Head of caudate nucleus (tissue), 42 donors: ENCODE results near the gene PLIN3.
"Not testable (repeated sequence)": the region's sequence is repeated elsewhere in the genome, so short reads cannot be mapped to it uniquely, and the experiment has no call there.

Experiments
- DNase-seq, 42 donors: peaks; one replicate each; pipeline versions ENCODE4 v3.0.0 to v3.0.0-alpha.2; 2020 to 2021; ENCODE audit warnings: mixed read lengths in 7 of 42
- intact Hi-C: fragments of 100-400 bp; cut with DNase I; formaldehyde crosslinking; loops from one replicate; pipeline ENCODE4 v1.15.0; 2022

Gene PLIN3

DNA sequence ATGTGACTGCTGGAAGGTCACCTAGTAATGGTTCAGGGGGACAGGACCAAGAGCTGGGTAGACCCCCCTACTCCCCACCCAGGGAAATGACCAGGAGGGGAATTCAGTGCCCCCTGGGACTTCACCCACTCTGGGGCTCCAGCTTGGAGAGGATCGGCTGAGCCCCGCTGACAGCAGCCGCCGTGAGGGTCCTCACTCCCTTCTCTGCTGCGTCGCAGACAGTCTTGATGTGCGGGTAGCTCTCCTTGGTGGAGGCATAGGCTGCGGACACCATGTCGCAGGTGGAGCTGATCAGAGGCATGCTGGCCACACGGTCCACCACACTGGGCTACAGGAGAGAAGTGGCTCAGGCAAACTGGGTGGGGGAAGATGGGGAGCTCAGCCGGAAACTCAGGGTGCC lies 7.8 kb downstream of the PLIN3 start:
- DNase-seq = no peak
- intact Hi-C loops = no loop called here

DNA sequence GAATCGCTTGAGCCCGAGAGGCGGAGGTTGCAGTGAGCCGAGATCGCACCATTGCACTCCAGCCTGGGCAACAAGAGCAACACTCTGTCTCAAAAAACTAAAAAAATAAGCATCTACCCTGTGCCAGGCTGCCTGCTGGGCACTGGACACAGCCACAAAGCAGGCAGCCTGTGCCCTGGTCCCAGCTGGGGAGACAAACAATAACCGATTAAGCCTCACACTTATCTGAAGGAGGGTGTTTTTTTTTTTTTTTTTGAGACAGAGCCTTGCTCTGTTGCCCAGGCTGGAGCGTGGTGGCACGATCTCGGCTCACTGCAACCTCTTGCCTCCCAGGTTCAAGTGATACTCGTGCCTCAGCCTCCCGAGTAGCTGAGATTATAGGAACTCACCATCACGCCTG lies 11.0 kb downstream of the PLIN3 start:
- intact Hi-C loops = not testable (repeated sequence)
- DNase-seq = peak in 29 of 42 donors; percentile 8 to 62 (median 39)

DNA sequence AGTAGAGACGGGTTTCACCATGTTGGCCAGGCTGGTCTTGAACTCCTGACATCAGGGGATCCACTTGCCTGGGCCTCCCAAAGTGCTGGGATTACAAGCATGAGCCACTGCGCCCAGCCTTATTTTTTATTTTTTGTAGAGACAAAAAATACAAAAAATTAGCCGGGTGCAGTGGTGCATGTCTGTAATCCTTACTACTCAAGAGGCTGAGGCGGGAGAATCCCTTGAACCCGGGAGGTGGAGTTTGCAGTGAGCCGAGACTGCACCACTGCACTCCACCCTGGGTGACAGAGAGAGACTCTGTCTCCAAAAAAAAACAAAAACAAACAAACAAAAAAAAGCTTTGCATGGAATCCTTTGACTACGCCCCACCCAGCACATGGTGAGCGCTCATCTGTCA lies 14.0 kb downstream of the PLIN3 start:
- intact Hi-C loops, DNase-seq: not testable (repeated sequence)

GRCh38 chr19:4852484-4852883 lies 15.0 kb downstream of the PLIN3 start:
- DNase-seq = no peak
- intact Hi-C loops = no loop called here

DNA sequence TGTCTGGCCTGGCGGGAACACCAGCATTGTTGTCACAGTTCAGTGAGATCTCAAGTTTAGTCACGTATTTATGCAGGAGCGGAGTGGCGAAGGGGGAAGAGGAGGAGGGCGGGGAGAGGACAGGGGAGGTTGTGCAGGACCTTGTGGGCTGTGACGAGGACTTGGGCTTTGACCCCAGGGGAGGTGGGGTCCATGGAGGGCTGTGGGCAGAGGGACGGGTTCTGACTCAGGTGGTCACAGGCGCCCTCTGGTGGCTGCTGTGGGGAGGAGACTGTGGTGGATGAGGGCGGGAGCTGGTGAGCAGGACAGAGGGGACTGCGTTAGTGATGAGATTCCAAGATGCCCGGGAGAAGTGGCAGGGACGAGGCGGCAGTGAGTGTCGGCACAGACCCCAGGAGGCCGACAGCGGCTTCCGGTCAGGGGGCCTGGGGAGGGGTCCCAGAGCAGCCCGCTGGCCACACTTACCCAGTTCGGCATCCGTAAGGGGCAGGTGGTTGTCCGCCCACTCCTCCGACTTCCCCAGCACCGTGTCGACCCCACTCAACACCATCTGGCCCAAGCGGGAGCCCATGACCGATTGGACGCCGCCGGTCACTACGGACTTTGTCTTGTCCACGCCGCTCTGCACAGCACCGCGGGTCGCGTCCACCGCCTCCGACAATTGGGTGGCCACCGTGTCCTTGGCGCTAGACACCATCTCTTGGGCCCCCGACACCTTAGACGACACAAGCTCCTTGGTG lies 15.7 kb downstream of the PLIN3 start:
- intact Hi-C loops = no loop called here
- peak; percentile 49 to 88 (median 77) for DNase-seq

GRCh38 chr19:4849019-4849418 lies 18.4 kb downstream of the PLIN3 start:
- intact Hi-C loops = no loop called here
- DNase-seq = no peak

DNA sequence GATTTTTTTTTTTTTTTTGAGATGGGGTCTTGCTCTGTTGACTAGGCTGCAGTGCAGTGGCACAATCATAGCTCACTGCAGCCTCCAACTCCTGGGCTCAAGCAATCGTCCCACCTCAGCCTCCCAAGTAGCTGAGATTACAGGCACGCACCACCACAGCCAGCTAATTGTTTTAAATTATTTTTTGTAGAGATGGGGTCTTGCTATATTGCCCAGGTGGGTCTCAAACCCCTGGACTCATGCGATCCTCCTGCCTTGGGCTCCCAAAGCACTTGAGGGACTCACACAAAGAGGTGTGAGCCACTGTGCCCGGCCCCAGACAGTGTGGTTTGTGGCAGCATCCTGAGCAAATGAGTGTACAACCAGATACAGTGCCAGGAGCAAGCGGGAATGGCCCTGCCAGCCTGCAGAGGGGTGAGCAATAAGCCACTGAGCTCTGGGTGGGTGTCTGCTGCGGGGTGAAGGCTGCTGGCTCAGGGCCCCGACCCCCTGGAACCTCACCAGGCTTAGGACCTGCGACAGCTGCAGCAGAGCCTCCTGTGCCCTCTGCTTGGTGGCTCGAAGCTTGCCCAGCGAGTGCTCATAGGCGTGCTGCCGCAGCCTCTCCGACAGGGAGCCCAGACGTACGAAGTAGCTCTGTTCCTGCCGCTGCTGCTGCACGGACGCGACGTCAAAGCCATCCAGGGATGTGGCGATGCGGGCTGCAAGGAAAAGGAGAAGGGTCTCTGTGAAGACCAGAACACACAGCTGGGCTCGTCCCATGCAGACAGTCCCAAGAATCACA lies 20.1 kb downstream of the PLIN3 start:
- no peak for DNase-seq
- intact Hi-C loops = no loop called here

DNA sequence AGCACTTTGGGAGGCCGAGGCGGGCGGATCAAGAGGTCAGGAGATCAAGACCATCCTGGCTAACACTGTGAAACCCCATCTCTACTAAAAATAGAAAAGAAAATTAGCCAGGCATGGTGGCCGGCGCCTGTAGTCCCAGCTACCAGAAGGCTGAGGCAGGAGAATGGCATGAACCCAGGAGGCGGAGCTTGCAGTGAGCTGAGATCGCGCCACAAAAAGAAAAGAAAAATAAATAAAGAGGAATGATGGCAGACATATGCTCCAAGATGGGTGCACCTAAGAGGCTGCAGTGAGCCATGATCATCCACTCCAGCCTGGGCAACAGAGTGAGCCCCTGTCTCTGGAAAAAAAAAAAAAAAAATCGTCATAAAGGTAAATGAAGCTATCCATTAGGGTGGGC lies 21.5 kb downstream of the PLIN3 start:
- intact Hi-C loops, DNase-seq: not testable (repeated sequence)

DNA sequence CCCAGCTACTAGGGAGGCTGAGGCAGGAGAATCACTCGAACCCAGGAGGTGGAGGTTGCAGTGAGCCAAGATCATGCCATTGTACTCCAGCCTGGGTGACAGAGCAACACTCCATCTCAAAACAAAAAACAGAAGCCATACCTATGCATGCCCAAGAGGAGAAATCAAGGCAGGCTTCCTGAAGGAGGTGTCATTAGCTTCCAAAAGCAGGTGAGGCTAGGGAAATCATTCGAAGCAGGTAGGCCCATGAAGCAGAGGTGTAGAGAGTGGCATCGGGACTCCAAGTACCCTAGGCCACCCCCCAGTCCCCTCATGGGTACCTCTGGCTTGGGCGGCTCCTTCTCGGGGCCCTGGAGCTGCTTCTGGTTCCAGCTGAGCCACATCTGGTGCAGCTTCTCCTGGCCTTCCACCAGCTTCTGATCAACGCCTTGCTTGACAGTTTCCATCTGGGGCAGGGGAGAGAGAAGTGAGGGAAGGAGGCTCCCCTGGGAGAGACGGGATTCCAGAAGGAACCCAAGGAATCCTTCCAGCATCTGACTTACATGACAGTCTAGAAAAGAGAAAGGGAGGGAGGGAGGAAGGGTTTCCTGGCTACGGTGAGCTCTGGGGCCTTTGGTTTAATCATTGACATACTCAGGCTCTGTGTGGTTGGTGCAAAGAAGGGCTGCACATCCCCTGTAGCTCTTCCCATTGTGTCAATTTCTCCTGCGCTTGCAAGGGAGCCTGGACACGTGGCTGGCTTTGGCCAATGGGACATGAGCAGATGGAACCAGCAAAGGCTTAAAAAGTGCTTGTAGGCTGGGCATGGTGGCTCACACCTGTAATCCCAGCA lies 22.9 kb downstream of the PLIN3 start:
- DNase-seq = no peak
- intact Hi-C loops = no loop called here

GRCh38 chr19:4843647-4843965 lies 23.9 kb downstream of the PLIN3 start:
- intact Hi-C loops = no loop called here
- DNase-seq = no peak

DNA sequence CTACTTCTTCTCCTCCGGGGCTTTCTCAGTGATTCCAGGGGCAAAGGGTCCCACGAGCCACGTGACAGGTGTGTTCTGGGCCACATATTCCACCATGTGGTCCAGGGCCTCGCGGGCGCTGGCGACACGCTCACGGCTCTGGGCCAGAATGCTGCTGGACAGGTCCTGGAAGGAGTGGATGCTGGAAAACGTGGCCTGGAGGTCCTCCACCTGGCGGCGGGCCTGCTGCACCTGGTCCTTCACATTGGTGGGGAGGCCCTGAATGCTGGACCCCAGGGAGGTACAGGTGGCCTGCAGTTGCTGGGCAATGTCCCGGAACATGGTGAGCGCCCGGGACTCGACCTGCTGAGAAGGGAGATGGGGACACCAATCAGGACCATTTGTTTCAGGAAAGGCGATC lies 28.3 kb downstream of the PLIN3 start:
- no peak for DNase-seq
- intact Hi-C loops = no loop called here

- DNase-seq = no peak
- intact Hi-C loops = no loop called here
These were observed 34.7 kb downstream of the PLIN3 start for GRCh38 chr19:4832776-4833175.

GRCh38 chr19:4831979-4832340 lies 35.5 kb downstream of the PLIN3 start:
- intact Hi-C loops, DNase-seq: not testable (repeated sequence)

GRCh38 chr19:4831304-4831978 lies 36.0 kb downstream of the PLIN3 start, which contains the start of gene TICAM1:
Gene TICAM1, minus strand, starts transcription at chr19:4831712. Its CDS starts 13,335 bp downstream, at chr19:4818377.
- DNase-seq = peak in 39 of 42 donors; percentile 39 to 79 (median 61)
- intact Hi-C loops = no loop called here

DNA sequence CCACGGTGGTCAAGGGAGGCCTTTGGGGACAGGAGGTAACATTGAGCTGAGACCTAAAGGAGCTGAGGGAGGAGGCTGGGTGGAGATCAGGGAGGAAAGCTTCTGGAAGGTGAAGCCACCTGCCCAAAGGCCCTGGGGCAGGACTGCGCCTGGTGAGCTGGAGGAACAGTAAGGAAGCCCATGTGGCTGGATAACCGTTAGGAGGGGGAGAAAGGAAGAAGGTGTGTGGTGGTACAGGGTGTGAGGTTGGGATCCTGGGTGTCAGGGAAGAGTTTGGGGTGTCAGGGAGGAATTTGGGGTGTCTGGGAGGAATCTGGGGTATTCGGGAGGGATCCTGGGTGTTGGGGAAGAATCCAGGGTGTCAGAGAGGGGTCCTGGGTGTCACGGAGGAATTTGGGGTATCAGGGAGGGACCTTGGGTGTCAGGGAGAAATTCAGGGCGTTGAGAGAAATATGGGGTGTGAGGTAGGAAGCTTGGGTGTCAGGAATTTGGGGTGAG lies 36.6 kb downstream of the PLIN3 start:
- intact Hi-C loops = no loop called here

DNA sequence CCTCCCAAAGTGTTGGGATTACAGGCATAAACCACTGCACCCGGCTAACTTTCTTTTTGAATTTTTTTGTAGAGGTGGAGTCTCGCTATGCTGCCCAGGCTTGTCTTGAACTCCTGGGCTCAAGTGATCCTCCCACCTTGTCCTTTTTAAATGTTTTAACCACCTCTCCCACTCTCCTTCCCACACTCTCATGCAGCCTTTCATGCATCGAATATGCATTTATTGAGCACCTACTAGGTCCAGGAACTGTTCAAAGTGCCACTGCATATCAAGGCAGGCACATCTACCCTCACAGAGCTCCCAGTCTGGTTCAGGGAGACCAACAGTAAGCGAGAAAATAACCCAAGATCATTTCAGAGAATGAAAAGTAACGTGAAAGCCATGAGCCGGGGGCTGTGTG lies 37.1 kb downstream of the PLIN3 start:
- intact Hi-C loops = no loop called here
- DNase-seq = no peak

More for the DNA sequence above, 36.6 kb downstream of the PLIN3 start:
- DNase-seq = no peak

GRCh38 chr19:4829001-4829712 lies 38.3 kb downstream of the PLIN3 start:
- peak in 10 of 42 donors; percentile 19 to 57 (median 37) for DNase-seq
- intact Hi-C loops = no loop called here

- intact Hi-C loops = no loop called here
- no peak for DNase-seq
These were observed 43.9 kb downstream of the PLIN3 start for GRCh38 chr19:4823577-4823976.
